ENCODE data around the gene NBAS.
A peak's percentile ranks its signal among the peaks of the same experiment; 100 is the strongest.

The NBAS gene

DNA sequence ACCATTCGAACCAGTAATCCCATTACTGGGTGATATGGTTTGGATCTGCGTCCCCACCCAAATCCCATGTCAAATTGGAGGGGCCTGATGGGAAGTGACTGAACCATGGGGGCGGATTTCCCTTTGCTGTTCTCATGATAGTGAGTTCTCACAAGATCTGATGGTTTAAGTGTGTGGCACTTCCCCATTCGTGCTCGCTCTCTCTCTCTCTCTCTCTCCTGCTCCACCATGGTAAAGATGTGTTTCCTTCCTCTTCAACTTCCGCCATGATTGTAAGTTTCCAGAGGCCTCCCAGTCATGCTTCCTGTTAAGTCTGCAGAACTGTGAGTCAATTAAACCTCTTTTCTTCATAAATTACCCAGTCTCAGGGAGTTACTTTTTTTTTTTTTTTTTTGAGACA lies 62.6 kb downstream of the NBAS start:
- DNase-seq (ENCODE audit: low read depth in 2 of 2), result no peak
- TF ChIP-seq CTCF (IDR thresholded peaks at IDR 0.05; ENCODE audit: low read depth, low read length), result no peak
- no peak overlapping the region for H3K4me3 ChIP-seq (replicated peaks in 1 of 2; ENCODE audit: low read depth in 2 of 2, low read length in 2 of 2)

- no peak for TF ChIP-seq CTCF (IDR thresholded peaks at IDR 0.05; ENCODE audit: low read depth, low read length)
- no peak overlapping the region for H3K4me3 ChIP-seq (replicated peaks in 1 of 2; ENCODE audit: low read depth in 2 of 2, low read length in 2 of 2)
- DNase-seq (ENCODE audit: low read depth in 2 of 2), result no peak
These were observed 66.3 kb downstream of the NBAS start for GRCh38 chr2:15494877-15495276.

- H3K4me3 ChIP-seq (replicated peaks in 1 of 2; ENCODE audit: low read depth in 2 of 2, low read length in 2 of 2), result no peak overlapping the region
- peak in 1 of 2 donors; percentile 19 for DNase-seq (ENCODE audit: low read depth in 2 of 2)
- no peak for TF ChIP-seq CTCF (IDR thresholded peaks at IDR 0.05; ENCODE audit: low read depth, low read length)
These were observed 68.3 kb downstream of the NBAS start for GRCh38 chr2:15492773-15493325.

- H3K4me3 ChIP-seq (replicated peaks in 1 of 2; ENCODE audit: low read depth in 2 of 2, low read length in 2 of 2), result no peak overlapping the region
- TF ChIP-seq CTCF (IDR thresholded peaks at IDR 0.05; ENCODE audit: low read depth, low read length), result no peak
- DNase-seq (ENCODE audit: low read depth in 2 of 2), result no peak
These were observed 74.4 kb downstream of the NBAS start for GRCh38 chr2:15486770-15487169.

DNA sequence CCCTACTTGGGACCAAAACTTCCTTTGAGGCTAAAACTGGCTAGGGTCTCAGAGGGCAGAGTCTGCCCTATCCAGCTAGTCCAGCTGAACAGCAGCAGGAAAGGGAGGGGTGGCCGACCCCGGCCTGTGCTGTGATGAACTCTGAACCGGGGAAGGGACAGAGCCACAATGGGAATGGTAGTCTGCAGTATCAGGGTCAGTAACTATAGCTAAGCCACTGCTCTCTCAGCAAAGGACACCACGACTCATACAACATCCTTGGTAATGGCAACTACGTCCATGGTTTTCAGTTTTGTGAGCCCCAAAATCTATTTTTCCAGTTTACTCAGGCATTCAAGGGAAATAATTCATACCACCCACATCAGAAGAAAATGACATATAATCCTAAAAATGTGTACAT lies 75.2 kb downstream of the NBAS start:
- no peak for TF ChIP-seq CTCF (IDR thresholded peaks at IDR 0.05; ENCODE audit: low read depth, low read length)
- no peak overlapping the region for H3K4me3 ChIP-seq (replicated peaks in 1 of 2; ENCODE audit: low read depth in 2 of 2, low read length in 2 of 2)
- DNase-seq (ENCODE audit: low read depth in 2 of 2), result no peak

DNA sequence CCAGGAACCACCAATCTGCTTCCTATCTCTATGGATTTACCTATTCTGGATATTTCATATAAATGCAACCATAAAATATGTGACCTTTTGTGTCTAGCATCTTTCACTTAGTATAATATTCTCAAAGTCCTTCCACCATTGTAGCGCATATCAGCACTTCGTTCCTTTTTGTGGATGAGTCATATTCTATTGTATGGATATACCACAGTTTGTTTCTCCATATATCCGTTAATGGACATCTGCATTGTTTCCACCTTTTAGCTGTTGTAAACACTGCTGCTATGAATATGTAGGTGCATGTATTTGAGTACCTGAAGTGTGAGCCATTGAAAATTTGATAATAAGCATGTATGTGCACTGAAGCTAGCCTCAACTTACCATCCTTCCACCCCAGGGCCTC lies 80.1 kb downstream of the NBAS start:
- TF ChIP-seq CTCF (IDR thresholded peaks at IDR 0.05; ENCODE audit: low read depth, low read length), result no peak
- no peak overlapping the region for H3K4me3 ChIP-seq (replicated peaks in 1 of 2; ENCODE audit: low read depth in 2 of 2, low read length in 2 of 2)
- no peak for DNase-seq (ENCODE audit: low read depth in 2 of 2)

- TF ChIP-seq CTCF (IDR thresholded peaks at IDR 0.05; ENCODE audit: low read depth, low read length), result no peak
- no peak for DNase-seq (ENCODE audit: low read depth in 2 of 2)
- no peak overlapping the region for H3K4me3 ChIP-seq (replicated peaks in 1 of 2; ENCODE audit: low read depth in 2 of 2, low read length in 2 of 2)
These were observed 80.6 kb downstream of the NBAS start for GRCh38 chr2:15480552-15480951.

Data from cardiac fibroblast (primary cell).